AG09309 (cell line): Measurements from ENCODE around the gene LGI1.

Source experiments
- DNase-seq: peaks from one replicate; pipeline ENCODE4 v3.0.0-alpha.2; 2010; ENCODE audit warnings: low read depth
- H3K4me3 ChIP-seq: 2 replicates; pipeline ENCODE4 v1.5.1; 2011; ENCODE audit warnings: mild to moderate bottlenecking, low read depth, low read length, moderate library complexity; ENCODE audit not compliant: control insufficient read depth
- TF ChIP-seq, protein P1 (sequence below): IDR thresholded peaks from 2 replicates; pipeline ENCODE4 v1.5.1; 2011; ENCODE audit warnings: mild to moderate bottlenecking, low read depth, low read length, inconsistent platforms; ENCODE audit not compliant: insufficient read depth, control insufficient read depth; ENCODE audit errors: missing control alignments

Gene LGI1

GRCh38 chr10:93788413-93789208 lies 30.9 kb downstream of the LGI1 start:
- DNase-seq, result no peak
- H3K4me3 ChIP-seq, result no peak overlapping the region
- TF ChIP-seq, protein P1, sequence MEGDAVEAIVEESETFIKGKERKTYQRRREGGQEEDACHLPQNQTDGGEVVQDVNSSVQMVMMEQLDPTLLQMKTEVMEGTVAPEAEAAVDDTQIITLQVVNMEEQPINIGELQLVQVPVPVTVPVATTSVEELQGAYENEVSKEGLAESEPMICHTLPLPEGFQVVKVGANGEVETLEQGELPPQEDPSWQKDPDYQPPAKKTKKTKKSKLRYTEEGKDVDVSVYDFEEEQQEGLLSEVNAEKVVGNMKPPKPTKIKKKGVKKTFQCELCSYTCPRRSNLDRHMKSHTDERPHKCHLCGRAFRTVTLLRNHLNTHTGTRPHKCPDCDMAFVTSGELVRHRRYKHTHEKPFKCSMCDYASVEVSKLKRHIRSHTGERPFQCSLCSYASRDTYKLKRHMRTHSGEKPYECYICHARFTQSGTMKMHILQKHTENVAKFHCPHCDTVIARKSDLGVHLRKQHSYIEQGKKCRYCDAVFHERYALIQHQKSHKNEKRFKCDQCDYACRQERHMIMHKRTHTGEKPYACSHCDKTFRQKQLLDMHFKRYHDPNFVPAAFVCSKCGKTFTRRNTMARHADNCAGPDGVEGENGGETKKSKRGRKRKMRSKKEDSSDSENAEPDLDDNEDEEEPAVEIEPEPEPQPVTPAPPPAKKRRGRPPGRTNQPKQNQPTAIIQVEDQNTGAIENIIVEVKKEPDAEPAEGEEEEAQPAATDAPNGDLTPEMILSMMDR, result no peak

DNA sequence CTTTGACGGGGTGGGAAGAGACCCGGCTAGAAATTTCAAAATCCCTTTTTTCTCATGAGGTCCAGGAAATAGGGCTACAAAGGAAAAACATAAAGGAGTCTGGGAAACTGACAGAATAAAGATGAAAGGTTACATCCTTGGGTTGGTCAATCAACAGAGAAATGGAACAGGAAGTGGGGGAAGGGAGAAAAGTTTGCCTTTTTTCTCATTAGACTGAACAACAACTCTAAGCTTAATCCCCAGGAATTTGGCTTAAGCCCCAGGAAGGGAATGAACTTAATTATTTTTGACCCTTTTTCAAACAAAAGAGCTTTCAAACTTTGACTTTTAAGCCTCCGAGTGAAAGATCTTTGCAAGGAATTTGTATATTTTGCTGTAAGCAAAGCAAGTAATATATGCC lies 32.7 kb downstream of the LGI1 start:
- no peak overlapping the region for H3K4me3 ChIP-seq
- DNase-seq, result no peak
- TF ChIP-seq, protein P1, result no peak

- no peak overlapping the region for H3K4me3 ChIP-seq
- TF ChIP-seq, protein P1, result no peak
- no peak for DNase-seq
Observed at GRCh38 chr10:93796167-93796566, 38.4 kb downstream of the LGI1 start.

DNA sequence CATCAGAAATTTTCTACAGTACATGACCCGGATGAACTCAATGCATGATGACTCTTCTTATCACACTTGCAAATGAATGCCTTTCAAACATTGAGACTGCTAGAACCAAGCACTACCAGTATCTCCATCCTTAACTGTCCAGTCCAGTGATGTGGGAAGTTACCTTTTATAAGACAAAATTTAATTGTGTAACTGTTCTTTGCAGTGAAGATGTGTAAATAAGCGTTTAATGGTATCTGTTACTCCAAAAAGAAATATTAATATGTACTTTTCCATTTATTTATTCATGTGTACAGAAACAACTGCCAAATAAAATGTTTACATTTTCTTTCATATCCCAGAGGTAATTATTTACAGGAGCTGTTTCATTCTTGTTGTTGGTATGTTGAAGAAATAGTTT lies 40.1 kb downstream of the LGI1 start:
- TF ChIP-seq, protein P1, result no peak
- no peak for DNase-seq
- H3K4me3 ChIP-seq, result no peak overlapping the region

DNA sequence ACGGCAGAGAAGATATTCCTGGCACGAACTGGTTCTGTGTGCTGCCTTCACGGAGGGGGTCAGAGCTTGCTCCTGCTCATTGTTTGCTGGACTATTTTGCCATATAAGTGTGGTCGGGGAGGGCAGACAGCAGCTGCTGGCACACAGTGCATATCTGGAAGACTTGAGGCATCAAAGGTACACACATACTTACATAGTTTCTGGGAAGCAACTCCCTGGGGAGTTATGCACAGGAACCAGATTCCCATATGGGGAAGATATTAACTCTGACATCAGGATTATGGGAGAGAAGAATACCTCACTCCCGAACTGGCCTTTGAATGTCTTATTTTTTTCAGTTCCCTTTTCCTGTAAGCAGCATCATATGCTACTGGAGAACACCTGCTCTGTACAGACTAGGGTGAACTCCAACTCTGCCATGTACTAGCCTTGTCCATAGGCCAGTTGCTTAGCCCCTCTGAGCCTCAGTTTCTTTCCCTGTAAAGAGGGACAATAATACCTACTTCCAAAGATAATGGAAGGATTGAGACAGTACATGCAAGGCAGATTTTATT lies 41.5 kb downstream of the LGI1 start:
- no peak for DNase-seq
- TF ChIP-seq, protein P1, result no peak
- H3K4me3 ChIP-seq, result no peak overlapping the region

GRCh38 chr10:93804200-93804599 lies 46.5 kb downstream of the LGI1 start:
- H3K4me3 ChIP-seq, result no peak overlapping the region
- DNase-seq, result no peak
- TF ChIP-seq, protein P1, result no peak
